HepG2 (cell line): ENCODE measurements around the gene SIRPB2. TPM values are rescaled to one million over a fixed set of nuclear protein-coding genes. Genes with fewer than 3 reads are reported as not detected.

Source experiments
- ATAC-seq: fragments of 200-7000 bp; cut with Tn5 transposase; 3 replicates; pipeline ENCODE4 v1.9.1; 2020; ENCODE audit warnings: mild to moderate bottlenecking, moderate library complexity
- BruUV-seq: library from RNA; stranded (reverse); fragments of 400-500 nt; replicated peaks from 2 replicates; lab custom pipeline; 2021; lab: Mats Ljungman, UMichigan
- CTCF ChIA-PET: fragments of 300-600 bp; formaldehyde crosslinking; extraction: SDS; loops from one replicate; lab custom pipeline; 2021; ENCODE audit warnings: low total read pairs, inconsistent platforms, low intra/inter-chr PET ratio; lab: Yijun Ruan, JAX
- POLR2A ChIA-PET: fragments of 350-600 bp; sonication (Branson Sonifier 250); formaldehyde crosslinking; loops from one replicate; lab custom pipeline; 2020; ENCODE audit warnings: antibody characterized with exemption, inconsistent platforms; lab: Yijun Ruan, JAX
- DNase-seq: peaks from one replicate; pipeline ENCODE4 v3.0.0-alpha.2; 2015; ENCODE audit warnings: low spot score
- FAIRE-seq: peaks from 3 replicates; lab custom pipeline; 2011; peaks lifted over from hg19 to GRCh38; lab: Jason Lieb, UNC
- H2AFZ ChIP-seq: one replicate; pipeline ENCODE4 v1.6.1; 2011; ENCODE audit warnings: low read length, inconsistent platforms
- H3K27ac ChIP-seq: fragments of 300-600 bp; 3 replicates; pipeline ENCODE4 v1.8.0; 2011; ENCODE audit warnings: mixed run types, mild to moderate bottlenecking, mixed read lengths, low read length, inconsistent platforms; ENCODE audit not compliant: insufficient read depth; ENCODE audit errors: extremely low read length
- H3K27me3 ChIP-seq, 2 experiments: fragments of 200-600 bp in 1 of 2; 2 replicates in 1 of 2; 3 replicates in 1 of 2; pipeline versions ENCODE4 v1.6.0 to v1.8.0; 2011; ENCODE audit warnings: low read length in 2 of 2, mild to moderate bottlenecking in 2 of 2, moderate library complexity in 2 of 2, inconsistent platforms in 1 of 2; ENCODE audit not compliant: insufficient read depth in 2 of 2, control insufficient read depth in 1 of 2
- H3K36me3 ChIP-seq, 2 experiments: fragments of 200-600 bp in 1 of 2; replicated peaks in 1 of 2; 2 replicates in 1 of 2; 3 replicates in 1 of 2; pipeline versions ENCODE4 v1.5.1 to v1.8.0; 2011; ENCODE audit warnings: low read length in 2 of 2, inconsistent platforms in 1 of 2; ENCODE audit not compliant: insufficient read depth in 2 of 2, control insufficient read depth in 1 of 2
- H3K4me1 ChIP-seq: 2 replicates; pipeline ENCODE4 v1.5.1; 2012; ENCODE audit warnings: low read length, inconsistent platforms; ENCODE audit not compliant: insufficient read depth
- H3K4me2 ChIP-seq: 2 replicates; pipeline ENCODE4 v1.6.0; 2011; ENCODE audit warnings: low read depth, low read length, inconsistent platforms
- H3K4me3 ChIP-seq, 3 experiments: fragments of 200-600 bp in 1 of 3; sonication (generic), shearing (Covaris generic) in 1 of 3; replicated peaks in 1 of 3; 2 replicates each; pipeline ENCODE4 v1.5.1; 2011 to 2016; ENCODE audit warnings: low read length in 3 of 3, inconsistent platforms in 2 of 3, low read depth in 2 of 3, mild to moderate bottlenecking in 2 of 3, control low read depth in 1 of 3, mixed read lengths in 1 of 3; ENCODE audit not compliant: insufficient read depth in 1 of 3
- H3K79me2 ChIP-seq: one replicate; pipeline ENCODE4 v1.6.1; 2011; ENCODE audit warnings: low read length, inconsistent platforms; ENCODE audit not compliant: insufficient read depth
- H3K9ac ChIP-seq: 2 replicates; pipeline ENCODE4 v1.6.0; 2011; ENCODE audit warnings: mild to moderate bottlenecking, low read depth, low read length, inconsistent platforms; ENCODE audit not compliant: insufficient read depth
- H3K9me3 ChIP-seq: 2 replicates; pipeline ENCODE4 v1.5.1; 2012; ENCODE audit warnings: mild to moderate bottlenecking, low read length
- H4K20me1 ChIP-seq: 2 replicates; pipeline ENCODE4 v1.6.0; 2011; ENCODE audit warnings: inconsistent platforms, mild to moderate bottlenecking, low read length, moderate library complexity; ENCODE audit not compliant: insufficient read depth
- ARHGAP35 ChIP-seq: sonication (generic); formaldehyde crosslinking; IDR thresholded peaks from 2 replicates; pipeline ENCODE4 v1.9.0; 2022; ENCODE audit warnings: mild to moderate bottlenecking, inconsistent platforms, moderate library complexity, missing genetic modification reagents, borderline replicate concordance
- CEBPB ChIP-seq: IDR thresholded peaks from 2 replicates; pipeline ENCODE4 v1.6.1; 2011; ENCODE audit warnings: low read depth, low read length, improper control_type of control experiment, borderline replicate concordance
- ZNF629 ChIP-seq: sonication (generic); formaldehyde crosslinking; conservative IDR thresholded peaks from 2 replicates; pipeline ENCODE4 v1.5.0; 2020; ENCODE audit warnings: missing genetic modification reagents
- WGBS: methylation state at CpG from one replicate; pipeline ENCODE4 v1.1.6; 2017; ENCODE audit warnings: low lambda C conversion rate; 5-methylcytosine and 5-hydroxymethylcytosine counted together
- in situ Hi-C: cut with HindIII; loops from 2 replicates; pipeline ENCODE4 v1.10.0; 2017; ENCODE audit warnings: low pct_unique_long_range_greater_than_20kb; ENCODE audit not compliant: extremely low pct_ligation_motif_present
- intact Hi-C: fragments of 100-400 bp; cut with micrococcal nuclease; formaldehyde crosslinking; loops from one replicate; pipeline ENCODE4 v1.10.0; 2022; ENCODE audit not compliant: unreplicated experiment
- polyA plus RNA-seq, 8 experiments: library from polyadenylated mRNA; depleted of rRNA in 3 of 8; stranded (reverse) in 7 of 8; unstranded in 1 of 8; fragments of >200 nt; fragmentation: Illumina TruSeq in 4 of 8; extraction: Trizol in 4 of 8; gene quantifications; 2 replicates each; pipeline versions ENCODE4 v1.2.1 to v1.2.3, GENCODE V29; 2011 to 2016; ENCODE audit warnings: low read depth in 4 of 8, missing spikeins in 1 of 8, mixed read lengths in 1 of 8; ENCODE audit not compliant: insufficient read depth in 1 of 8
- total RNA-seq, 5 experiments: library from RNA; depleted of rRNA; stranded (reverse); fragments of >200 nt; fragmentation: Illumina TruSeq; extraction: Trizol; gene quantifications; 2 replicates each; pipeline ENCODE4 v1.2.3, GENCODE V29; 2016; ENCODE audit warnings: low read depth in 1 of 5
- TF ChIP-seq, protein P1 (sequence below): sonication (generic); formaldehyde crosslinking; conservative IDR thresholded peaks from 2 replicates; pipeline ENCODE4 v1.8.1; 2023; ENCODE audit warnings: missing genetic modification reagents
- TF ChIP-seq, protein P2 (sequence below): sonication (generic); formaldehyde crosslinking; IDR thresholded peaks from 2 replicates; pipeline ENCODE4 v1.5.1; 2020; ENCODE audit warnings: missing genetic modification reagents, mild to moderate bottlenecking, borderline replicate concordance

The SIRPB2 gene
- total and polyA plus RNA-seq, 2 of the 13 experiments (the other 11 are each of a cell fraction or from before 2014, with no cell fraction given) = not detected

DNA sequence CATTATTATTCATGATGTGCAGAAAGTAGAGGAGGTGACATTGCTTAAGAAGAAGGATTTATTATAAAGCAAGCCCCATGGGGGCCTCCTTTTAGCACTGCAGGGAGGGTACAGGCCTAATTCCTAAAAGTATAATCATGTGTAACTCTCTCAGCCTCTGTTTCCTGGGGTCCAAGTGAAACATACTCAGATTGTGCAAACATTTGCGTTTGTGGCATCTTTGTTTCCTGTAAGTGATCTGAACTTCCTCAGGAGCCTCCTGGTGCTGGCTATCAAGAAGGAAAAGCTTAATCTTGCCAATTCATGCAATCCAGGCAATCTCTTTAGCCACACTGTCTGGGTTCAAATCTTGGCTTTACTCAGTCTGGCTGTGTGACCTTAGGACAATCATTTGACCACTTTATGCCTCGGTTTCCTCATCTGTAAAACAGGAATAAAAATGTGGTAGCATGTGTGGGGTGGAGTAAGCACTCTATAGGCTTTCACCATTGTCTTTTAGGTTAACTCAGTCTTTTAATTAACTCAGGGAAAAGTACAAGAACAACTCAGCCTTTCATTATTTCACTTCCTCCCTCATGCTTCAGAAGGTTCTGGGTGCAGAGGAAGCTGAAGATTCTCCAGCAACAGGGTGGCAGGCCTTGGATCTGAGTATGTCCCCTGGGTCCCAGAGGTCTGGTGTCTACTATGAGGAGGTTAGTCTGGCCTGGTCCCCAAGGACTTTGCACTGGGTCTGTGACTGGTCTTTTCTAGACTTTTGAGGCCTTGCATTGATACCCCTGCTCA is 831 bp upstream of the SIRPB2 start (continued):
- TF ChIP-seq, protein P1, sequence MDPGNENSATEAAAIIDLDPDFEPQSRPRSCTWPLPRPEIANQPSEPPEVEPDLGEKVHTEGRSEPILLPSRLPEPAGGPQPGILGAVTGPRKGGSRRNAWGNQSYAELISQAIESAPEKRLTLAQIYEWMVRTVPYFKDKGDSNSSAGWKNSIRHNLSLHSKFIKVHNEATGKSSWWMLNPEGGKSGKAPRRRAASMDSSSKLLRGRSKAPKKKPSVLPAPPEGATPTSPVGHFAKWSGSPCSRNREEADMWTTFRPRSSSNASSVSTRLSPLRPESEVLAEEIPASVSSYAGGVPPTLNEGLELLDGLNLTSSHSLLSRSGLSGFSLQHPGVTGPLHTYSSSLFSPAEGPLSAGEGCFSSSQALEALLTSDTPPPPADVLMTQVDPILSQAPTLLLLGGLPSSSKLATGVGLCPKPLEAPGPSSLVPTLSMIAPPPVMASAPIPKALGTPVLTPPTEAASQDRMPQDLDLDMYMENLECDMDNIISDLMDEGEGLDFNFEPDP = no peak

DNA sequence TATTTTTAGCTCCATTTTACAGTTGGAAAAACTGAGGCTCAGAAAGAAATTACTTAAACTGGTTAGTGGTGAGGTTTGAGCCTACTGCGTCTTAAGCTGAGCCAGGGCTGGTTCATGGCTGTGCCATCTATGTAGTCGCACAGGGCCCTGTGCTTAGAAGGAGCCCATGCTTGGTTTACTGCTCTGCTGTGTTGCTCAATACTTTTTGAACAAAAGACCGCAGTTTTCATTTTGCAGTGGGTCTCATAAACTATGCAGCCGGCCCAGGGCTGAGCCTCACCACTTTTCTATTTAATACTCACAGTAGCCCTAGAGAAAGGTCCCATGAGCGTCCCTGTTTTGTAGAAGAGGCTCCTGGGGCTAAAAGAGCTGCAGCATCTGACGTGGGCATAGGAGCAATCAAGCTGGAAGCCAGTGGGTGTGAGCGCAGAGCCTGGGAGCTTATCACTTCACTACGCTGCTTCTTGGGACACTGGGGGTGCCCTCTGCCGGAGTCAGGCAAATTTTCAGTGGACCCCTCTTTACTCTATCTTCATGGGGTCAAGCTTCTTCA is 501 bp downstream of the SIRPB2 start:
- no peak for FAIRE-seq
- H3K36me3 ChIP-seq = no peaks in the 10 kb centered on the region
- peak; percentile 29; the same call in 1 of the 3 replicates for ATAC-seq
- H3K4me3 ChIP-seq = no peak overlapping the region
- POLR2A ChIA-PET = no interaction called here
- no peak overlapping the region for H3K27ac ChIP-seq
- no peak for DNase-seq
- no peaks in the 10 kb centered on the region for H4K20me1 ChIP-seq
- no peak overlapping the region for H2AFZ ChIP-seq
- in situ Hi-C loops (no loop called here), intact Hi-C loops (no loop called here)
- H3K4me2 ChIP-seq = no peak overlapping the region
- H3K79me2 ChIP-seq = no peaks in the 10 kb centered on the region
- BruUV-seq = no TSS peak
- no peak overlapping the region for H3K9ac ChIP-seq
- 24% methylated on average over 9 of the region's 9 CpGs for WGBS
- CTCF ChIA-PET = no interaction called here
- TF ChIP-seq CEBPB = peak; percentile 51; the same call in 1 of the 2 replicates
- TF ChIP-seq ARHGAP35 (CRISPR knock-in tag) = no peak
- peak; percentile 39; the same call in 1 of the 2 replicates for TF ChIP-seq ZNF629 (CRISPR knock-in tag)
- TF ChIP-seq, protein P2, sequence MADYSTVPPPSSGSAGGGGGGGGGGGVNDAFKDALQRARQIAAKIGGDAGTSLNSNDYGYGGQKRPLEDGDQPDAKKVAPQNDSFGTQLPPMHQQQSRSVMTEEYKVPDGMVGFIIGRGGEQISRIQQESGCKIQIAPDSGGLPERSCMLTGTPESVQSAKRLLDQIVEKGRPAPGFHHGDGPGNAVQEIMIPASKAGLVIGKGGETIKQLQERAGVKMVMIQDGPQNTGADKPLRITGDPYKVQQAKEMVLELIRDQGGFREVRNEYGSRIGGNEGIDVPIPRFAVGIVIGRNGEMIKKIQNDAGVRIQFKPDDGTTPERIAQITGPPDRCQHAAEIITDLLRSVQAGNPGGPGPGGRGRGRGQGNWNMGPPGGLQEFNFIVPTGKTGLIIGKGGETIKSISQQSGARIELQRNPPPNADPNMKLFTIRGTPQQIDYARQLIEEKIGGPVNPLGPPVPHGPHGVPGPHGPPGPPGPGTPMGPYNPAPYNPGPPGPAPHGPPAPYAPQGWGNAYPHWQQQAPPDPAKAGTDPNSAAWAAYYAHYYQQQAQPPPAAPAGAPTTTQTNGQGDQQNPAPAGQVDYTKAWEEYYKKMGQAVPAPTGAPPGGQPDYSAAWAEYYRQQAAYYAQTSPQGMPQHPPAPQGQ = no peak
- H3K4me1 ChIP-seq = no peaks in the 10 kb centered on the region
- peaks cover 2 to 26% of the 10 kb centered on the region in 2 experiments; a peak in 4 of 5 replicates for H3K27me3 ChIP-seq
- H3K9me3 ChIP-seq = no peaks in the 10 kb centered on the region
